ENCODE results near the gene SYT6. TPM values are rescaled to one million over a fixed set of nuclear protein-coding genes. Genes with fewer than 3 reads are reported as not detected.

SYT6 gene
- total RNA-seq, 1 experiment from 2014 or later, result 66.0 TPM

GRCh38 chr1:114154146-114154962, 685 bp upstream of the SYT6 start:
- Histone ChIP-seq H3K9me3 (ENCODE audit: low read depth, low read length, poor library complexity, severe bottlenecking) (no peaks in the 10 kb centered on the region), H3K36me3 (ENCODE audit: insufficient read depth, low read length, poor library complexity, severe bottlenecking) (peaks cover 5% of the 10 kb centered on the region), H3K27me3 (replicated peaks; ENCODE audit: insufficient read depth, low read depth, low read length, poor library complexity) (no peaks in the 10 kb centered on the region), H3K4me1 (ENCODE audit: insufficient read depth, low read length, poor library complexity, severe bottlenecking) (peaks cover 34% of the 10 kb centered on the region), H3K4me3 (ENCODE audit: low read depth, low read length, poor library complexity, severe bottlenecking) (peak overlapping the region; percentile 82), H3K27ac (ENCODE audit: low read depth, low read length, poor library complexity, severe bottlenecking) (peak overlapping the region; percentile 92)
- POLR2A ChIA-PET (ENCODE audit: low non-redundant PET), result no interaction called here
- intact Hi-C loops (cut with micrococcal nuclease; ENCODE audit: unreplicated experiment), result no loop called here
- peak; percentile 54 for DNase-seq (ENCODE audit: low spot score)
- TF ChIP-seq CTCF (conservative IDR thresholded peaks at IDR 0.05; ENCODE audit: low read depth, low read length), result no peak
- TF ChIP-seq EZH2 (IDR thresholded peaks at IDR 0.05; ENCODE audit: borderline replicate concordance, low read depth, low read length, poor library complexity, severe bottlenecking), result no peak
- CTCF ChIA-PET, result interaction anchor here (1.1 to 1.4 kb wide), 2 partner anchors 49 to 177 kb away, joined by 3 to 4 read pairs; no protein-coding TSS in a partner anchor
- TSS peak; percentile 47 for BruUV-seq (replicated peaks)

GRCh38 chr1:114152508-114153260, 985 bp downstream of the SYT6 start:
- H3K27ac ChIP-seq (ENCODE audit: low read depth, low read length, poor library complexity, severe bottlenecking), result peak overlapping the region; percentile 92
- ChIA-PET POLR2A (ENCODE audit: low non-redundant PET) (no interaction called here), CTCF (interaction anchor here (1.1 to 1.4 kb wide), 3 partner anchors 45 to 175 kb away, joined by 3 to 4 read pairs (median 4); no protein-coding TSS in a partner anchor)
- DNase-seq (ENCODE audit: low spot score), result peak; percentile 74
- BruUV-seq (replicated peaks), result no TSS peak
- intact Hi-C loops (cut with micrococcal nuclease; ENCODE audit: unreplicated experiment), result loop anchor here (1.0 kb wide), 1 partner anchor 45 kb away; no protein-coding TSS in a partner anchor
- peak overlapping the region; percentile 82 for H3K4me3 ChIP-seq (ENCODE audit: low read depth, low read length, poor library complexity, severe bottlenecking)
- H3K27me3 ChIP-seq (replicated peaks; ENCODE audit: insufficient read depth, low read depth, low read length, poor library complexity), result no peaks in the 10 kb centered on the region
- peaks cover 36% of the 10 kb centered on the region for H3K4me1 ChIP-seq (ENCODE audit: insufficient read depth, low read length, poor library complexity, severe bottlenecking)
- TF ChIP-seq EZH2 (IDR thresholded peaks at IDR 0.05; ENCODE audit: borderline replicate concordance, low read depth, low read length, poor library complexity, severe bottlenecking), result no peak
- TF ChIP-seq CTCF (conservative IDR thresholded peaks at IDR 0.05; ENCODE audit: low read depth, low read length), result no peak
- no peaks in the 10 kb centered on the region for H3K9me3 ChIP-seq (ENCODE audit: low read depth, low read length, poor library complexity, severe bottlenecking)
- peaks cover 16% of the 10 kb centered on the region for H3K36me3 ChIP-seq (ENCODE audit: insufficient read depth, low read length, poor library complexity, severe bottlenecking)

GRCh38 chr1:114152089-114152507, 1.6 kb downstream of the SYT6 start:
- no peaks in the 10 kb centered on the region for H3K9me3 ChIP-seq (ENCODE audit: low read depth, low read length, poor library complexity, severe bottlenecking)
- no TSS peak for BruUV-seq (replicated peaks)
- peak overlapping the region; percentile 82 for H3K4me3 ChIP-seq (ENCODE audit: low read depth, low read length, poor library complexity, severe bottlenecking)
- H3K27me3 ChIP-seq (replicated peaks; ENCODE audit: insufficient read depth, low read depth, low read length, poor library complexity), result no peaks in the 10 kb centered on the region
- peak; percentile 60 for DNase-seq (ENCODE audit: low spot score)
- H3K4me1 ChIP-seq (ENCODE audit: insufficient read depth, low read length, poor library complexity, severe bottlenecking), result peaks cover 36% of the 10 kb centered on the region
- ChIA-PET POLR2A (ENCODE audit: low non-redundant PET) (no interaction called here), CTCF (no interaction called here)
- intact Hi-C loops (cut with micrococcal nuclease; ENCODE audit: unreplicated experiment), result no loop called here
- H3K27ac ChIP-seq (ENCODE audit: low read depth, low read length, poor library complexity, severe bottlenecking), result peak overlapping the region; percentile 92
- H3K36me3 ChIP-seq (ENCODE audit: insufficient read depth, low read length, poor library complexity, severe bottlenecking), result peaks cover 20% of the 10 kb centered on the region
- TF ChIP-seq EZH2 (IDR thresholded peaks at IDR 0.05; ENCODE audit: borderline replicate concordance, low read depth, low read length, poor library complexity, severe bottlenecking), result no peak
- 0 out of 2 replicates have a peak, but pooled peaks have one; percentile 9 for TF ChIP-seq CTCF (conservative IDR thresholded peaks at IDR 0.05; ENCODE audit: low read depth, low read length)
